Fibroblast of lung (primary cell): ENCODE results near the gene CTSE.

ENCODE experiments used
- CTCF ChIP-seq, 2 donors: IDR thresholded peaks in 1 of 2; conservative IDR thresholded peaks in 1 of 2; 1 replicate in 1 of 2; 2 replicates in 1 of 2; pipeline ENCODE4 v1.5.1; 2011 to 2012; ENCODE audit warnings: low read length in 2 of 2, control low read depth in 1 of 2, inconsistent platforms in 1 of 2, low read depth in 1 of 2, mild to moderate bottlenecking in 1 of 2
- EZH2 ChIP-seq: IDR thresholded peaks from 2 replicates; pipeline ENCODE4 v1.5.1; 2012; ENCODE audit warnings: low read length, control low read depth, mild to moderate bottlenecking; ENCODE audit errors: missing control alignments

- no peak for TF ChIP-seq CTCF (conservative IDR thresholded peaks at IDR 0.05 in 1 of 2, IDR thresholded peaks at IDR 0.05 in 1 of 2; ENCODE audit: low read depth in 1 of 2, low read length in 2 of 2)
- TF ChIP-seq EZH2 = no peak
Observed at GRCh38 chr1:205962821-205963221, 60.9 kb downstream of the CTSE start.
